ENCODE results near the gene DNMT3A.
"Not testable (repeated sequence)": the region's sequence is repeated elsewhere in the genome, so short reads cannot be mapped to it uniquely, and the experiment has no call there.

The DNMT3A gene

GRCh38 chr2:25234738-25235137, 107.0 kb downstream of the DNMT3A start:
- no peak for DNase-seq (ENCODE audit: low spot score)

- no peak for DNase-seq (ENCODE audit: low spot score)
Observed at GRCh38 chr2:25233916-25234605, 107.7 kb downstream of the DNMT3A start.

GRCh38 chr2:25232248-25232825, 109.4 kb downstream of the DNMT3A start:
- DNase-seq (ENCODE audit: low spot score), result no peak

- DNase-seq (ENCODE audit: low spot score), result no peak
Observed at GRCh38 chr2:25230948-25231311, 110.8 kb downstream of the DNMT3A start.

GRCh38 chr2:25230198-25230947, 111.4 kb downstream of the DNMT3A start:
- no peak for DNase-seq (ENCODE audit: low spot score)

- peak; percentile 16 for DNase-seq (ENCODE audit: low spot score)
Observed at GRCh38 chr2:25229279-25230197, 112.2 kb downstream of the DNMT3A start.

- peak; percentile 93 for DNase-seq (ENCODE audit: low spot score)
Observed at GRCh38 chr2:25228848-25229278, 112.9 kb downstream of the DNMT3A start.

- DNase-seq (ENCODE audit: low spot score), result no peak
Observed at GRCh38 chr2:25227576-25227975, 114.1 kb downstream of the DNMT3A start.

GRCh38 chr2:25226827-25227226, 114.9 kb downstream of the DNMT3A start:
- DNase-seq (ENCODE audit: low spot score), result no peak

GRCh38 chr2:25222477-25223121, 119.1 kb downstream of the DNMT3A start:
- DNase-seq (ENCODE audit: low spot score), result no peak

GRCh38 chr2:25221579-25221978, 120.1 kb downstream of the DNMT3A start:
- DNase-seq (ENCODE audit: low spot score), result no peak

GRCh38 chr2:25220313-25220712, 121.4 kb downstream of the DNMT3A start:
- no peak for DNase-seq (ENCODE audit: low spot score)

- no peak for DNase-seq (ENCODE audit: low spot score)
Observed at GRCh38 chr2:25219621-25220020, 122.1 kb downstream of the DNMT3A start.

- no peak for DNase-seq (ENCODE audit: low spot score)
Observed at GRCh38 chr2:25218100-25218499, 123.6 kb downstream of the DNMT3A start.

GRCh38 chr2:25215948-25216679, 125.6 kb downstream of the DNMT3A start:
- DNase-seq (ENCODE audit: low spot score), result peak; percentile 81

- no peak for DNase-seq (ENCODE audit: low spot score)
Observed at GRCh38 chr2:25215232-25215631, 126.5 kb downstream of the DNMT3A start.

- DNase-seq (ENCODE audit: low spot score), result no peak
Observed at GRCh38 chr2:25213229-25213628, 128.5 kb downstream of the DNMT3A start.

GRCh38 chr2:25210923-25211322, 130.8 kb downstream of the DNMT3A start:
- DNase-seq (ENCODE audit: low spot score), result not testable (repeated sequence)

GRCh38 chr2:25207078-25207545, 134.6 kb downstream of the DNMT3A start:
- no peak for DNase-seq (ENCODE audit: low spot score)

- no peak for DNase-seq (ENCODE audit: low spot score)
Observed at GRCh38 chr2:25204190-25204838, 137.4 kb downstream of the DNMT3A start.

Data from AG08395 (cell line).